Activated naive CD8-positive, alpha-beta T cell treated with anti-CD3 and anti-CD28 coated beads for 36 hours (primary cell): Measurements from ENCODE around the gene GPBP1L1. TPM values are rescaled to one million over a fixed set of nuclear protein-coding genes. Genes with fewer than 3 reads are reported as not detected.

Experiments
- DNase-seq: peaks from one replicate; pipeline ENCODE4 v3.0.0; 2021
- H3K27ac Mint-ChIP-seq: one replicate; pipeline ENCODE4 v1.8.0; 2022; ENCODE audit warnings: mild to moderate bottlenecking, moderate library complexity, mixed read lengths
- H3K27me3 Mint-ChIP-seq: one replicate; pipeline ENCODE4 v1.8.0; 2022; ENCODE audit warnings: mild to moderate bottlenecking, mixed read lengths
- H3K36me3 Mint-ChIP-seq: one replicate; pipeline ENCODE4 v1.8.0; 2021; ENCODE audit warnings: mild to moderate bottlenecking, mixed read lengths
- H3K4me1 Mint-ChIP-seq: one replicate; pipeline ENCODE4 v1.8.0; 2021; ENCODE audit warnings: mixed read lengths
- H3K4me3 Mint-ChIP-seq: one replicate; pipeline ENCODE4 v1.8.0; 2022; ENCODE audit warnings: mild to moderate bottlenecking, moderate library complexity, mixed read lengths
- H3K9me3 Mint-ChIP-seq: one replicate; pipeline ENCODE4 v1.8.0; 2022; ENCODE audit warnings: mixed read lengths
- total RNA-seq, 2 experiments: library from RNA; stranded (reverse); gene quantifications; one replicate each; pipeline ENCODE4 v1.2.3, GENCODE V29; 2021

GPBP1L1 gene
- total RNA-seq, 2 experiments from 2014 or later: 82.4 to 90.5 TPM

DNA sequence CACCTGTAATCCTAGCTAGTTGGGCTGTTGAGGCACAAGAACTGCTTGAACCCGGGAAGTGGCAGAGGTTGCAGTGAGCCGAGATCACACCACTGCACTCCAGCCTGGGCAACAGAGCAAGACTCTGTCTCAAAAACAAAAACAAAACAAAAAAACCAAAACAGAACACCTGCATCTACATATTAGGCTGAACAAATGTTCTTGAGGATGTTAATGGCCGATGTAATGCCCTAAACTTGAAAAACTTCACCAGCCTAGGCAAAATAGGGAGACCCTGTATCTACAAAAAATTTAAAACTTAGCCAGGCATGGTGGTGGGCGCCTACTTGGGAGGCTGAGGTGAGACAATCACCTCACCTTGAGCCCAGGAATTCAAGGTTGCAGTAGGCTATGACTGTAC is 17.8 kb downstream of the GPBP1L1 start:
- Mint-ChIP-seq H3K9me3 (no peaks in the 10 kb centered on the region), H3K4me3 (no peak overlapping the region), H3K4me1 (peaks cover 39% of the 10 kb centered on the region), H3K27me3 (no peaks in the 10 kb centered on the region), H3K27ac (no peak overlapping the region), H3K36me3 (peaks cover 25% of the 10 kb centered on the region)
- DNase-seq: no peak

DNA sequence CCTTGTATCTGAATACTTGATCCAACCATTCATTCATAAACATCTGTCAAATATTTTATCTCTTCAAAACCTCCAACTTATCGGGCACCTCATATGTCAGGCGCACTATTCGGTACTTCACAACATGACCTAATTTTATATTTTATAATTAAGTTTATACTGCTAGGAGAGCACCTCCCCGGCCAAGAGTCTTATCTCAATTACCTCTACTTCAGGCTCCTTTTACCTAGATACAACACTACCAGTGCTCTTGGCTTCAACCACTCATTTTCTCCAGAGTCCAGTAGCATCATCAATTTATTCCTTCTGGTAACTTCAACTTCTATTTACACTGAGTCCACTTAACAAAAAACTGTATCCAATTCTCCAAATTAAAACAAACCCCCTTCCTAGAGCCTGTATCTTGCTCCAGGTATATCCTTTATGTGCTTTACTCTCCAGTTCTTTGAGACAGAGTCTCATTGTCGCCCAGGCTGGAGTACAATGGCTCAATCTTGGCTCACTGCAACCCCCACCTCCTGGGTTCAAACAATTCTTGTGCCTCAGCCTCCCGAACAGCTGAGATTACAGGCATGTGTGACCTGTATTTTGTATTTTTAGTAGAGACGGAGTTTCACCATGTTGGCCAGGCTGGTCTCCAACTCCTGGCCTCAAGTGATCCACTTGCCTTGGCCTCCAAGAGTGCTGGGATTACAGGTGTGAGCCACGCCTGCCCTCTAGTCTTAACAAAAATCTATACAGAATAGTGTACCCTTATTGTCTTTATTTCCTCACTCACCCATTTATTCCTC is 18.8 kb downstream of the GPBP1L1 start:
- H3K4me1 Mint-ChIP-seq: peaks cover 40% of the 10 kb centered on the region
- H3K36me3 Mint-ChIP-seq: peaks cover 22% of the 10 kb centered on the region
- no peak for DNase-seq
- no peak overlapping the region for H3K27ac Mint-ChIP-seq
- H3K4me3 Mint-ChIP-seq: no peak overlapping the region
- H3K9me3 Mint-ChIP-seq: no peaks in the 10 kb centered on the region
- H3K27me3 Mint-ChIP-seq: no peaks in the 10 kb centered on the region

DNA sequence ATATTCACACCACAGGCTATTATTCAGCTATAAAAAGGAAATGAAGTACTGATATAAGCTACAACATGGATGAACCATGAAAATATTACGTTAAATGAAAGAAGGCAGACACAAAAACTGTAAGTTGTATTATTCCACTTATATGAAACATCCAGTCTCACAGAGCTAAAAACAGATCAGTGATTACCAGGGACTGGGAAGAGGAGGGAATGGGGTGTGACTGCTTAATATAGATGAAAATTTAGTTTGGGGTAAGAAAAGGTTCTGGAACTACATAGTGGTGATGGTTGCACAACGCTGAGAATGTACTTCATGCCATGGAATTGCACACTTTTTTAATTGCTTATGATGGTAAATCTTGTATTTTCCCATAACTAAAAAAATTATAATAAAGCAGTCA is 19.5 kb downstream of the GPBP1L1 start:
- peaks cover 21% of the 10 kb centered on the region for H3K36me3 Mint-ChIP-seq
- H3K4me3 Mint-ChIP-seq: no peak overlapping the region
- no peaks in the 10 kb centered on the region for H3K27me3 Mint-ChIP-seq
- peaks cover 41% of the 10 kb centered on the region for H3K4me1 Mint-ChIP-seq
- H3K27ac Mint-ChIP-seq: no peak overlapping the region
- no peak for DNase-seq
- H3K9me3 Mint-ChIP-seq: no peaks in the 10 kb centered on the region

DNA sequence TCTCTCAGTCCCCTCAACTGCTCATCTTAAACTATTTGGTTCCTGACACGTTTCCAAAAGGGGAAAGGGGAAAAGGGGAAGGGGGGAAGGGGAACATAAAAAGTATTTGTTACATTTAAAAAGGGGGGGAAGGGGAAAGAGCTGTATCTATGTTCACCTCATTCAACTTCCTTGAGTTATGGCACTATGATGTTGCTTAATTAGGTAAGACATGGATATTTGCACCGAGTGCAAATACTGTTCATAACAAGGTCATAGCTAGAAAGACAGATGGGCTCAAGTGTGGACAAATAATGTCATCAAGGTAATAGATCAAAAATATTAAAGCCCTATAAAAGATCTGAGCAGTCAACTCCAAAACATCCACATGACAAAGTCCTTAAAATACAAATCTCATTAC is 26.0 kb downstream of the GPBP1L1 start:
- Mint-ChIP-seq H3K27ac (no peak overlapping the region), H3K4me3 (no peak overlapping the region), H3K27me3 (no peaks in the 10 kb centered on the region), H3K4me1 (peaks cover 11% of the 10 kb centered on the region), H3K9me3 (no peaks in the 10 kb centered on the region), H3K36me3 (peaks cover 17% of the 10 kb centered on the region)
- DNase-seq: no peak

DNA sequence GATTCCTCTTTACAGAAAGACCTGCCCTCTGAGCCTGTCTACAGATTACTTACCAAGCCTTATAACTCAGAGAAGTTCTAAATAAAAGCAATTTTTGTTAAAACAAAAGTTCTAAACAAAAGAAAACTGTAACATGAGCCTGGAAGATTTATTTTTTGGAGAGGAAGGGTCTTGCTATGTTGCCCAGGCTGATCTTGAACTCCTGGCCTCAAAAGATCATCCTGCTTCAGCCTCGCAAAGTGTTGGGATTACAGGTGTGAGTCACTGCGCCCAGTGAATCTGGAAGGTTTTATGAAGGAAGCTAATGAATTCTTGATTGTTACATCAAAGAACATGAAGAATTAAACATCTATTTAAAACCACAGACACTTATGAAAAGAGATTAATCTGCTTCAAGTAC is 27.1 kb downstream of the GPBP1L1 start:
- Mint-ChIP-seq H3K9me3 (no peaks in the 10 kb centered on the region), H3K4me3 (no peak overlapping the region), H3K27me3 (no peaks in the 10 kb centered on the region), H3K36me3 (peaks cover 11% of the 10 kb centered on the region), H3K4me1 (peaks cover 11% of the 10 kb centered on the region), H3K27ac (no peak overlapping the region)
- DNase-seq: no peak

DNA sequence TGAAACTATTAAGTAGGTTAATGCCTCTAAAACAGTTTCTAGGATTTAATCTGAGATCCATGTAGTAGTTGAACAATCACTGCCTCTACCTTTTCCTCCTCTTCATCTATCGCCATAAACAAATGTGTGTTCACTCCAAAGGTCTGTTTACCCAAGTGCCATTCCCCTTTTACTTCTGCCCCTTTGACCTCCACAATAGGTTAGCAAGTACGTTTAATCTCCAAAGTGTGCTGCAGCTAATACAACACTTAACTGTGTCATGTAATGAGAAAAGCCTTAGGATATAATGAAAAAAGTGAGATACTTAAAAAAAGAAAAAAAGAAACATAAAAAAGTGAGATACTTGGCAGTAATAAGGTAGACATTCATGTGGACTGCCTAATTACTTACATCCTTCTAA is 28.2 kb downstream of the GPBP1L1 start:
- Mint-ChIP-seq H3K4me1 (peaks cover 9% of the 10 kb centered on the region), H3K27me3 (no peaks in the 10 kb centered on the region), H3K27ac (no peak overlapping the region), H3K9me3 (no peaks in the 10 kb centered on the region), H3K36me3 (peaks cover 10% of the 10 kb centered on the region), H3K4me3 (no peak overlapping the region)
- DNase-seq: no peak

DNA sequence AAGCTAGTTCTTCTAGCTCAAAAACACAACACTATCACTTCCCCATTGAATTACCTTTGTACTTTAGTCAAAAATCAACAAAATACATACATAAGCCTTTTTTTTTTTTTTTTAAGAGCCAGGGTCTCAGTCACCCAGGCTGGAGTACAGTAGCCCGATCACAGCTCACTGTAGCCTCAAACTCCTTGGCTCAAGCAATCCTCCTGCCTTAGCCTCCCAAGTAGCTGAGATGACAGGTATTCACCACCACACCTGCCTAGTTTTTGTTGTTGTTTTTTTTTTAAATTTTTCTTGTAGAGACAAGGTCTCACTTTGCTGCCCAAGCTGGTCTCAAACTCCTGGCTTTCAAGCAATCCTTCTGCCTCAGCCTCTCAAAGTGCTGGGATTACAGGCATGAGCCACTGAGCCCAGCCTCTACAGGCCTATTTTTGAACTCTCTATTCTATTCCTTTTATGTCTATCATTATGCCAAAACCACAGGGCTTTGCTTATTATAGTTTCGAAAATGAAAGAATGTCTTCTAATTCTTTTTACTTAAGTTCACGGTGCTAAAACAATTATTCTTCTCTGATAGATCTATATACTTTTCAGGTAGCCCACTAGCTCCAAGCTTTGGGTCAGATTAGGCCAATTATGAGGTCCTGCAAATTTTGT is 29.6 kb downstream of the GPBP1L1 start:
- Mint-ChIP-seq H3K4me3 (no peak overlapping the region), H3K36me3 (peaks cover 10% of the 10 kb centered on the region), H3K9me3 (no peaks in the 10 kb centered on the region), H3K27ac (no peak overlapping the region), H3K27me3 (no peaks in the 10 kb centered on the region), H3K4me1 (no peaks in the 10 kb centered on the region)
- no peak for DNase-seq

DNA sequence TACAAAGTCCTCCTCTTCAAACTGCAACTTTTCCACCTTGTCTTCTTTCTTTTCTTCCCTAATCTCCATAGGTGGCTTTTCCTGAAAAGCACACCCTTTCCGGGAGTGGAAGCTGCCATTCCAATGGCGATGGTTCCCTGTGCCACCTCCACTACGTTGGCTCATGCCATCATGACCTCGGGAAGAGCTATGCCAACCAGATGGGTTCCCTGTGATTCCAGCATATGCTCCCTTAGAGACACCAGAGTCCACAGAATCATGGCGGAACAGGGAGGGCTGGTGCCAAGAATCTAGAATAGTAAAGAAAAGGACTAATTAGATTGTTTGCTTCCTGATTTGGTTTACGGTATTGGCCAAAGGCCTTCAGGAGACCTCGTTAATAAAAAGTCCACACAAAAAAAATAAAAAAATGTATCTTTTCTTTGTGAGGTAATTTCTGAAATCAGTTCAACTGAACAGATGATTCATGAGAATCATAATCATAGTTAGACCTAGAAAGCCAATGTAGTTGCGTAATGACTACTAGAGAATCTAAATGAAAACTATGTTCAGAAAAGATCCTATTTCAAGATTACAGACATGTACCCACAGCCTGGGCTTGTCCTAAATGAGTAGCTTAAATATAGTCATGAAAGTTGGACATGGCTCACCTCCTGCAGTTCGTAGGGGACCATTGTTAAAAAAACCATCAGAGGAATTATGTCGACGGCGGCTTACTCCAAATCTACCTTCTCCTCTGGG is 31.6 kb downstream of the GPBP1L1 start:
- Mint-ChIP-seq H3K36me3 (peaks cover 12% of the 10 kb centered on the region), H3K27me3 (no peaks in the 10 kb centered on the region), H3K27ac (no peak overlapping the region), H3K4me3 (no peak overlapping the region), H3K4me1 (no peaks in the 10 kb centered on the region), H3K9me3 (no peaks in the 10 kb centered on the region)
- no peak for DNase-seq

DNA sequence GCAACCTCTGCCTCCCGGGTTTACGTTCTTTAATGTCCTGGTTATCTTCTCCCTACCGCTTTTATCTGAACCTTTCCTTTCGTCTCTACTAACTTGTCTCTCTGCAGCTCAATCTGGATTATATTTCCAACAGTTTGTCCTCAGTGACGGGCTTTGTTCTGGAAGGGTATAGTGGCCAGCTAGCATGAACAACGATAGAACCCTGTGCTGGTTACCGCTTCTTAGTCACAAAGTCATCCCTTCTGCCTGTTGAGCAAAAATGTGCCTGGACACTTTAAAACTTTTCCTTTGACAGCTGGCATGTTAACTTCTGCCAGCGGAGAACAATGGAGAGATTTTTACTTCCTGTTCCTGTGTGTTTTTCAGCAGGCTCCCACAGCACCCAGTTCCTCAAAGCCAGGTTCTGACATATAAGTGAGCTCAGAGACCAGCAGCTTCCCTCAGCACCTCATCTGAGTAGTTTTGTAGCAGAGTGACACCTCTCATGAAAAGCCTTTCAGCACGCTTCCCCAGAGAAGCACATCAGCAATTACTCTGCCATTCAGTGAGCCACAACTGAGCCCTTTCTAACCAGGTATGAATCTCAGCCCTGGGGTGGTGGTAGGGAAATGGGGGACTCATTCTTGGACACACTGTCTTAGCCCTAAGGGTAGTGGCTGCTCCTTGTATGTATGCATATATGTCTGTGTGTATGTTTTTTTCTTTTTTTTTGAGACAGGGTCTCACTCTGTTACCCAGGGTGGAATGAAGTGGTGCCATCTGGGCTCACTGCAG is 38.9 kb downstream of the GPBP1L1 start:
- Mint-ChIP-seq H3K36me3 (peaks cover 8% of the 10 kb centered on the region), H3K4me3 (no peak overlapping the region), H3K4me1 (no peaks in the 10 kb centered on the region), H3K27ac (no peak overlapping the region), H3K9me3 (no peaks in the 10 kb centered on the region), H3K27me3 (no peaks in the 10 kb centered on the region)
- no peak for DNase-seq

DNA sequence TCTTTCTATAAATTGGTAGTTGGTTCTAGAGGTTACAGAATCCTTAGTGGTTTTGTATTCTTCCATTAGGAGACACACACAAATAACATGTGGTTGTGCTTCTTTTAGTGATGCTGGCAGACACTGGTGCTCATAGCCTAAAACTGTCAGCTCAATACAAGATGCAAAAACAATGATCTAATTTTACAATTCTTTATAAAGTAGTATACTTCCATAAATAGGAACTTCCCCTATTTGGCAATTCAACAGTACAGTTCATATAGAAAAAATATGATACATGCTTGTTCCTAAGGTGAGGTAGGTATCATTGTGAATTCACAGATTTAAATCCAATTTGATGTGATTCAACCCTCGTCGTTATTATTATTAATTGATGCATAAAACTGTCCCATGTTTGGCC is 41.7 kb downstream of the GPBP1L1 start:
- Mint-ChIP-seq H3K4me3 (no peak overlapping the region), H3K36me3 (peaks cover 17% of the 10 kb centered on the region), H3K27me3 (no peaks in the 10 kb centered on the region), H3K9me3 (no peaks in the 10 kb centered on the region), H3K27ac (no peak overlapping the region), H3K4me1 (no peaks in the 10 kb centered on the region)
- DNase-seq: no peak

DNA sequence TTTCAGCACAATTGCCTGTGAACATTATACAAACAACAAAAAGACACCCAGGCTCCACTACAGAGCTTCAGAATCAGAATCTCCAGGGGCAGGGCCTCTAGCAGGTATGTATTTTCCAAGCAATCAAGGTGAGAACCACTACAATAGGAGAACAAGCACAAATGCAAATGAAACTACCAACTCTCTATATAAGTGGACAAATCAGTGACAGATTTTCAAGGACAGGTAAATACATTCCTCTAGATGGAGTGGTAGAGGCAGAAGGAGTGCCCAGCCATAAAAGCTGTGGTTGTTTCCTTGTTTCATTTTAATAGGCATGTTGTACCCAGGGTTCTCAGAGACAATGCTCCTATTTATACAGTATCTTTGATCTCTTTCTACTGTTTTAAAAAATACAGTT is 42.4 kb downstream of the GPBP1L1 start:
- Mint-ChIP-seq H3K36me3 (peaks cover 17% of the 10 kb centered on the region), H3K27me3 (no peaks in the 10 kb centered on the region), H3K4me1 (no peaks in the 10 kb centered on the region), H3K4me3 (no peak overlapping the region), H3K27ac (no peak overlapping the region), H3K9me3 (no peaks in the 10 kb centered on the region)
- DNase-seq: no peak

DNA sequence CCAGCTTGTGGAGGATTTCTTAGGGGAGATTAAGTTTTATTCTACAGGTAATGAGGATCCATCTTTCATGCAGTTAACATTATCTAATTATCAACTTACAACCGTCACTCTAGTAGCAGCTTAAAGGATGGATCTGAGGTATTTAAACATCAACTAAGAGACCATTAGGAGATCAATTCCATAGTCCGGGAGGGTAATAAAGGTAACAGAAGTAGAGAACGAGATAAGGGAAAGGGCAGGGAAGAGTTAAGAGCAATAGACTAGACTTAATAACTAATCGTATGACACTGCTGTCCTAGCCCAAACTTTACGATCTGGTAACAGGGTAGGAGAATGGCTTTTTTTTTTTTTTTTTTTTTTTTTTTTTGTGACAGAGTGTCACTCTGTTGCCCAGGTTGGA is 43.0 kb downstream of the GPBP1L1 start:
- H3K36me3 Mint-ChIP-seq: peaks cover 17% of the 10 kb centered on the region
- H3K4me1 Mint-ChIP-seq: no peaks in the 10 kb centered on the region
- no peak overlapping the region for H3K4me3 Mint-ChIP-seq
- no peaks in the 10 kb centered on the region for H3K27me3 Mint-ChIP-seq
- no peak for DNase-seq
- no peak overlapping the region for H3K27ac Mint-ChIP-seq
- H3K9me3 Mint-ChIP-seq: no peaks in the 10 kb centered on the region

DNA sequence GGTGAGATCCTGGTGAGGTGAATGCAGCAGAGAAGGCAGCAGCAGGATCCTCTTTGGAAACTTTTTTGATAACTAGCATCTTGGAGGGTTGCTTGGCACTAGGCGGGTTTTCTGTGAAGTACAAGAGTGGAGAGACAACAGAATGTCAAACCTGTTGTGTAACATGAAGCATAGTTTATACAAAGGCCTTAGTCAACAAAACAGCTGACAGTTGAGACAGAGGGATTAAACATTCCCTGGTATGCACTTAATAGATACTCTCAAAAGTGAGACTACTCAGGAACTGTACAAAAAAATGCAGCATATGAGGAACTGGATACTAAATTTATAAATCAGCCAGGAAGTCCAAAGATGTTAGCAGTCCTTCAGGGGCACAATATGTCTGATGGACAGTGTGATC is 46.0 kb downstream of the GPBP1L1 start:
- Mint-ChIP-seq H3K4me3 (no peak overlapping the region), H3K27me3 (no peaks in the 10 kb centered on the region), H3K27ac (no peak overlapping the region), H3K36me3 (peaks cover 14% of the 10 kb centered on the region), H3K9me3 (no peaks in the 10 kb centered on the region), H3K4me1 (no peaks in the 10 kb centered on the region)
- DNase-seq: no peak

DNA sequence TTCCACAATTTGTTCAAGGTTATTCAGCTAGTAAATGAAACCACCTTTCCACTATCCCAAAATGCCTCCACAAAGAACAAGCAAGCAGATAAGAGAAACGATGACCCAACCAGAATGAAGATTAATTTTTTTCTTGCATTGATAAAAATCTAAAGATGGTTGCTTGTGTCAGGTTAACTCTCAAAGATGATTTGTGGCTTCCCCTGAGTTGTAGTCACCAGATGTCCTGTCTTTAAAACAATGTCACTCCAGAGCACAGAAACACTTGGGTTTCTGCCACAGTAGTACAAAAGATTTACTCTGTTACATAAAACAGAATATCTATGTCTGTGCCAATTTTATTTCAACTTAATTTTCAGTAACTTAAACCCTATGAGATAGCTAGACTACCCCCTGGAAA is 51.1 kb downstream of the GPBP1L1 start:
- peaks cover 7% of the 10 kb centered on the region for H3K36me3 Mint-ChIP-seq
- no peak overlapping the region for H3K4me3 Mint-ChIP-seq
- H3K27me3 Mint-ChIP-seq: no peaks in the 10 kb centered on the region
- H3K4me1 Mint-ChIP-seq: no peaks in the 10 kb centered on the region
- H3K9me3 Mint-ChIP-seq: no peaks in the 10 kb centered on the region
- no peak for DNase-seq
- no peak overlapping the region for H3K27ac Mint-ChIP-seq

DNA sequence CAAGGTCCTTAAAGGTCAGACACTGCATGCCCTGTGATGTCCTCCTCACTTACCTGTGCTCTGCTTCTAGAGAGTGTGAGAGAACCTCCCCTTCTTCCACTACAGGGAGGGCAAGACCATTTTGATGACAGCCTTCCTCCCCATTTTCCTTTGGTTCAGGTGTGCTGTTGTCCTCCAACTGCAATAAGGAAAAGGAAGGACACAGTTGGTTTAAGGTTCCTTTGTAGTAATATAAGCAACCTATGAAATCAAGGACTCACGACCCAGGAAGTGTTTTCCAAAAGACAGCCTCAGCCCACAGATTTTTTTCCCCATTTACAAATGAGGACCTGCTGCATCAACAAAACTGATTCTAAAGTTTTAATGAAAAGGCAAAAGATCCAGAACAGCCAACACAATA is 55.9 kb downstream of the GPBP1L1 start:
- H3K27me3 Mint-ChIP-seq: no peaks in the 10 kb centered on the region
- no peak for DNase-seq
- peak overlapping the region; percentile 42 for H3K27ac Mint-ChIP-seq
- no peaks in the 10 kb centered on the region for H3K4me1 Mint-ChIP-seq
- H3K36me3 Mint-ChIP-seq: peaks cover 12% of the 10 kb centered on the region
- H3K4me3 Mint-ChIP-seq: no peak overlapping the region
- no peaks in the 10 kb centered on the region for H3K9me3 Mint-ChIP-seq
